ENCODE results near the gene ABCD3.

Gene ABCD3

DNA sequence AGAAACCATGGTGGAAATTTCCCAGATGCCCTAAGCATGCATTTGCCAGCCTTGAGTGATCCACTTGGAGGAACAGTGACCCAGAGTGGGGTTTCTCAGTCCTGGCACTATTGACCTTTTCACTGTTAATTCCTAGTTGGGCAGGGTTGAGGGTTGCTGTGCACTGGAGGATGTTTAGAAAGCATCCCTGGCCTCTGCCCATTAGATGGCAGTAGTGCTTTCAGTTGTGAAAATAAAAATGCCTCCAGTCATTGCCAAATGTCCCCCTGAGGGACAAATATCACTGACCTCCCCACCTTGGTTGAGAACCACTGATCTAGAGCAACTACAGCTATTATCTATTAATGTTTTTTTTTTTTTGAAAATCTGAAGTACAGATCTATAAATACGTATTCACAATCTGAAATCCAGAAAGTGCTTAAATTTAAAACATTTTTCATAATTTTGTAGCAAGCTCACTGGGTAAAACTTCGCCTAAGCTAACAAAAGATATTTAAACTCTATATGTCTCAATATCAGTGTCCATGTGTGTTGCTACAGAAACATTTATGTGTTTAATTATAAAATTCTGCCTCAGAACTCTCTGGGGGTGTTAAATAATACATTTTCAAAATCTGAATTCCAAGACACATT is 96.0 kb downstream of the ABCD3 start:
- ChIA-PET POLR2A (no interaction called here), CTCF (interaction anchor here (0.5 kb wide), 1 partner anchor 142 kb away, joined by 3 read pairs; no protein-coding TSS in a partner anchor)
- TF ChIP-seq ARNT (IDR thresholded peaks at IDR 0.05), result no peak
- TF ChIP-seq TARDBP (IDR thresholded peaks at IDR 0.05), result no peak
- TF ChIP-seq SUZ12 (IDR thresholded peaks at IDR 0.05), result no peak
- TF ChIP-seq HDGF (IDR thresholded peaks at IDR 0.05; ENCODE audit: borderline replicate concordance), result no peak
- no peak for TF ChIP-seq ELF4 (IDR thresholded peaks at IDR 0.05)
- no peak for TF ChIP-seq SP1 (IDR thresholded peaks at IDR 0.05)
- TF ChIP-seq FOXK2 (IDR thresholded peaks at IDR 0.05), result no peak
- TF ChIP-seq BHLHE40 (IDR thresholded peaks at IDR 0.05; ENCODE audit: borderline replicate concordance), result no peak
- no peak for TF ChIP-seq LEF1 (IDR thresholded peaks at IDR 0.05; ENCODE audit: borderline replicate concordance)
- no peak for TF ChIP-seq CTBP1 (IDR thresholded peaks at IDR 0.05; ENCODE audit: borderline replicate concordance)
- TF ChIP-seq, protein P1, sequence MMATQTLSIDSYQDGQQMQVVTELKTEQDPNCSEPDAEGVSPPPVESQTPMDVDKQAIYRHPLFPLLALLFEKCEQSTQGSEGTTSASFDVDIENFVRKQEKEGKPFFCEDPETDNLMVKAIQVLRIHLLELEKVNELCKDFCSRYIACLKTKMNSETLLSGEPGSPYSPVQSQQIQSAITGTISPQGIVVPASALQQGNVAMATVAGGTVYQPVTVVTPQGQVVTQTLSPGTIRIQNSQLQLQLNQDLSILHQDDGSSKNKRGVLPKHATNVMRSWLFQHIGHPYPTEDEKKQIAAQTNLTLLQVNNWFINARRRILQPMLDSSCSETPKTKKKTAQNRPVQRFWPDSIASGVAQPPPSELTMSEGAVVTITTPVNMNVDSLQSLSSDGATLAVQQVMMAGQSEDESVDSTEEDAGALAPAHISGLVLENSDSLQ (IDR thresholded peaks at IDR 0.05), result no peak
- TF ChIP-seq NFRKB (IDR thresholded peaks at IDR 0.05), result no peak
- no peak for TF ChIP-seq L3MBTL2 (conservative IDR thresholded peaks at IDR 0.05)
- TF ChIP-seq ZNF384 (IDR thresholded peaks at IDR 0.05), result no peak
- no peak for TF ChIP-seq FOXA1 (IDR thresholded peaks at IDR 0.05)
- no peak for TF ChIP-seq FOXM1 (IDR thresholded peaks at IDR 0.05; ENCODE audit: borderline replicate concordance)
- DNase-seq (ENCODE audit: extremely low spot score), result peak; percentile 48

DNA sequence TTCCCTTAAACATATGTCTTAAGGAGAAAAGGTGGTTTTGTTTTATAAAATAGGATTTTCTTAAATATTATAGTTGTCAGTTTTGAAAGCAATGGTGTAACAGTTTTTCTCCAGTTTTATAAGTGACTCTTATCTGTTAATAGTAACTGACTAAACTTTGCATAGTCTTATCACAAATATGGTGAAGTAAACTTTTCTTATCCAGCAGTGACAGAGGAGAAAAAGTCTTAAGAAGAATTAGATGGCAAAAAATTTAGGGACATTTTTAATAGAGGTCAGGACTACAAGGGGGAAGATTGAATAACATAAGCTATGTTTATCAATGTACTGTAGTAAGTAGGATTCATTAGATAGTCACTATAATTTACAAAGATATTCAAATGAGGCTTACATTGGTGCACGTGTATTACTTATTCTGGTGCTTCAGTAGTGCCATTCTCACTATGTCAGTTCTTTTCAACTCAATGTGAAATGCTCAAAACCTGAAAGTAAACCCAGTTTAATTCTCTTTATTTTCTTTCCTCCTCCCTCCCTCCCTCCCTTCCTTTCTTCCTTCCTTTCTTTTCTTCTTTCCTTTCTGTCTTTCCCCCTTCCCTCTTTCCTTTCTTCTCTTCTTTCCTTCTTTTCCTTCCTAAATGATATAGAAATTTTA is 97.2 kb downstream of the ABCD3 start:
- TF ChIP-seq L3MBTL2 (conservative IDR thresholded peaks at IDR 0.05), result no peak
- DNase-seq (ENCODE audit: extremely low spot score), result no peak
- POLR2A ChIA-PET, result no interaction called here
- CTCF ChIA-PET, result interaction anchor here (1.9 kb wide), 1 partner anchor 291 kb away, joined by 10 read pairs; no protein-coding TSS in a partner anchor

DNA sequence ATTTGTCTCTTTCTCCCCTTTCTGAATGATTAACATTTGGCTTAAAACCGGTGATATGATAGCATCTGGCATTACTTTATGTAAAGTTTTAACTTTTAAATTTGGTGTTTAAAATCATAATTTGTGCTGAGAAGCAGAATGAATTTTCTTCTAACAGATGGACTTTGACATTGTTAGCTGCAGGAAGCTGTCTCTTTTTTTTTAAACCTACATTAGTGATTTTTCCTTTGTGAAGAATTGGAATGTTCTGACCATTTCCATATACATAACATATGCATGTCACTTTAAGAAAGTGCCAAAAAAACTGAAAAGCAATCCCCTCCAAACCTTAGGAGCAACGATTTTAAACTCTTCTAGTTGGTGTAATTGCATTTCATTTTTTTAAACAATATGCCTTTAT is 101.2 kb downstream of the ABCD3 start:
- ChIA-PET POLR2A (no interaction called here), CTCF (no interaction called here)
- no peak for DNase-seq (ENCODE audit: extremely low spot score)
- TF ChIP-seq TARDBP (IDR thresholded peaks at IDR 0.05), result no peak
- TF ChIP-seq FOXM1 (IDR thresholded peaks at IDR 0.05; ENCODE audit: borderline replicate concordance), result no peak
- no peak for TF ChIP-seq CTBP1 (IDR thresholded peaks at IDR 0.05; ENCODE audit: borderline replicate concordance)
- TF ChIP-seq HDGF (IDR thresholded peaks at IDR 0.05; ENCODE audit: borderline replicate concordance), result no peak
- no peak for TF ChIP-seq ELF4 (IDR thresholded peaks at IDR 0.05)
- TF ChIP-seq ARNT (IDR thresholded peaks at IDR 0.05), result no peak
- TF ChIP-seq SP1 (IDR thresholded peaks at IDR 0.05), result no peak
- no peak for TF ChIP-seq LEF1 (IDR thresholded peaks at IDR 0.05; ENCODE audit: borderline replicate concordance)
- no peak for TF ChIP-seq ZNF384 (IDR thresholded peaks at IDR 0.05)
- TF ChIP-seq NFRKB (IDR thresholded peaks at IDR 0.05), result no peak
- TF ChIP-seq BHLHE40 (IDR thresholded peaks at IDR 0.05; ENCODE audit: borderline replicate concordance), result no peak
- TF ChIP-seq FOXK2 (IDR thresholded peaks at IDR 0.05), result no peak
- no peak for TF ChIP-seq L3MBTL2 (conservative IDR thresholded peaks at IDR 0.05)
- no peak for TF ChIP-seq SUZ12 (IDR thresholded peaks at IDR 0.05)
- no peak for TF ChIP-seq FOXA1 (IDR thresholded peaks at IDR 0.05)
- TF ChIP-seq, protein P1 (IDR thresholded peaks at IDR 0.05), result no peak

DNA sequence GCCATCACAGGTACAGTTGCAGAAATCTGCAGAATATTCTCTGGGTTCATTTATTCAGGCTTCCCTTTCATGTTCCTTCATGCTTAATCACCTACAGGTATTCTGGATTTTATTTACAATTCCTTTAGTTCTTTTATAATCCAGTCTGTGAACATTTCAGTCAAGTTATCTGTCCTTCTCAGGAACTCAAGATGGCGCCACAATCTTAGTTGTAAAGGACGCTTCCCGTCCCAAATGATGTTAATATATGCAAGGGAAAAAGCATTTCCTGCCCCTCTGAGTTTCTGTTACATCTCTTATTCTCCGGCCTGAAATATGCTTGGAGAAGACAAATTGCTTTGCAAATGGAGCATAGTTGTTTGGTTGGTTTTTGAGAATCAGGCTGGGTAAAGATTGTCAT is 104.1 kb downstream of the ABCD3 start:
- no peak for DNase-seq (ENCODE audit: extremely low spot score)

DNA sequence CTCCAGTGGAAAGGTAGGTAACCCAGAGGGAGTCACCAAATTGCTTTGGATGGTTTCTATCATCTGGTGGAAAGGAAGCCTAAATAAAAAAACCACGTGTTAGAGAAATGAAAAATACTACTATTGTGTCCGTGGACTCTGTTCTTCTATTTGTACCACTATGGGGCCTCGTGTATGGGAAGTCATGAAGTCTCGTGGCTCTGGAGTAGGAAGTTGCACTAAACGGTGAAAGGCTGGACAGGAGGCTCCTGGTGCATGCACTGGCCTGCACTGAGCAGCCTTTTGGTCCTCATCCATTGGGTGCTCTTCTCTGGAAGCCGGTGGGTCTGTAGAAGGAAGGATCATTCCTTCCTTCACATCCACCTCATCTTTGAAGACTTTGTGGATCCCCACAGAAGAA is 106.3 kb downstream of the ABCD3 start:
- ChIA-PET POLR2A (no interaction called here), CTCF (interaction anchor here (0.6 kb wide), 1 partner anchor 519 kb away, joined by 3 read pairs; no protein-coding TSS in a partner anchor)
- no peak for DNase-seq (ENCODE audit: extremely low spot score)

More for the DNA sequence above, 104.1 kb downstream of the ABCD3 start:
- ChIA-PET POLR2A (no interaction called here), CTCF (interaction anchor here (1.2 to 1.3 kb wide), 2 partner anchors 282 to 519 kb away, joined by 3 read pairs; no protein-coding TSS in a partner anchor)
- TF ChIP-seq LEF1 (IDR thresholded peaks at IDR 0.05; ENCODE audit: borderline replicate concordance), result no peak
- no peak for TF ChIP-seq FOXA1 (IDR thresholded peaks at IDR 0.05)
- no peak for TF ChIP-seq CTBP1 (IDR thresholded peaks at IDR 0.05; ENCODE audit: borderline replicate concordance)
- TF ChIP-seq SP1 (IDR thresholded peaks at IDR 0.05), result no peak
- TF ChIP-seq ELF4 (IDR thresholded peaks at IDR 0.05), result no peak

More for the DNA sequence above, 106.3 kb downstream of the ABCD3 start:
- TF ChIP-seq ELF4 (IDR thresholded peaks at IDR 0.05) (no peak), ARNT (IDR thresholded peaks at IDR 0.05) (no peak), LEF1 (IDR thresholded peaks at IDR 0.05; ENCODE audit: borderline replicate concordance) (no peak), SP1 (IDR thresholded peaks at IDR 0.05) (no peak), SUZ12 (IDR thresholded peaks at IDR 0.05) (no peak), L3MBTL2 (conservative IDR thresholded peaks at IDR 0.05) (no peak), BHLHE40 (IDR thresholded peaks at IDR 0.05; ENCODE audit: borderline replicate concordance) (no peak), HDGF (IDR thresholded peaks at IDR 0.05; ENCODE audit: borderline replicate concordance) (no peak), FOXK2 (IDR thresholded peaks at IDR 0.05) (no peak), FOXM1 (IDR thresholded peaks at IDR 0.05; ENCODE audit: borderline replicate concordance) (no peak), ZNF384 (IDR thresholded peaks at IDR 0.05) (no peak), TARDBP (IDR thresholded peaks at IDR 0.05) (no peak), FOXA1 (IDR thresholded peaks at IDR 0.05) (no peak), NFRKB (IDR thresholded peaks at IDR 0.05) (no peak), CTBP1 (IDR thresholded peaks at IDR 0.05; ENCODE audit: borderline replicate concordance) (no peak)
- TF ChIP-seq, protein P1 (IDR thresholded peaks at IDR 0.05), result no peak

All from HEK293T (cell line).